A549 (cell line): ENCODE data around the gene TBC1D22A. TPM values are rescaled to one million over a fixed set of nuclear protein-coding genes. Genes with fewer than 3 reads are reported as not detected.

Experiments
- ATAC-seq, 2 experiments: fragments of 200-7000 bp in 1 of 2; fragments of >200 bp in 1 of 2; cut with Nextera tagmentation in 1 of 2; cut with Tn5 transposase in 1 of 2; 3 replicates each; pipeline versions ENCODE4 v1.8.0 to v1.9.1; 2018 to 2020; ENCODE audit warnings: mild to moderate bottlenecking in 1 of 2, moderate library complexity in 1 of 2
- CTCF ChIA-PET: fragments of 300-600 bp; sonication (Branson Sonifier 250); formaldehyde crosslinking; extraction: SDS; loops from one replicate; lab custom pipeline; 2021; ENCODE audit warnings: antibody characterized with exemption, inconsistent platforms; lab: Yijun Ruan, JAX
- POLR2A ChIA-PET: fragments of 350-600 bp; formaldehyde crosslinking; extraction: SDS; loops from one replicate; lab custom pipeline; 2021; ENCODE audit warnings: antibody characterized with exemption, inconsistent platforms; lab: Yijun Ruan, JAX
- DNase-seq, 2 experiments: peaks; one replicate each; pipeline versions ENCODE4 v3.0.0 to v3.0.0-alpha.2; 2011 to 2016; ENCODE audit warnings: low read depth in 1 of 2, low spot score in 1 of 2
- FAIRE-seq: peaks from 2 replicates; lab custom pipeline; 2011; peaks lifted over from hg19 to GRCh38; lab: Jason Lieb, UNC
- H3K27ac ChIP-seq, 2 experiments: fragments of >200 bp; sonication (Bioruptor Twin); formaldehyde crosslinking; 3 replicates each; pipeline ENCODE4 v1.5.1; 2016 to 2017
- H3K4me1 ChIP-seq: fragments of >200 bp; sonication (Bioruptor Twin); formaldehyde crosslinking; 3 replicates; pipeline ENCODE4 v1.6.1; 2016
- H3K4me2 ChIP-seq: fragments of >200 bp; sonication (Bioruptor Twin); formaldehyde crosslinking; 3 replicates; pipeline ENCODE4 v1.6.1; 2016
- H3K4me3 ChIP-seq: fragments of >200 bp; sonication (Bioruptor Twin); formaldehyde crosslinking; 3 replicates; pipeline ENCODE4 v1.5.1; 2016
- H3K9me3 ChIP-seq: fragments of >200 bp; sonication (Bioruptor Twin); formaldehyde crosslinking; 3 replicates; pipeline ENCODE4 v1.6.1; 2016
- CBX8 ChIP-seq: fragments of 200-600 bp; sonication (generic); IDR thresholded peaks from 2 replicates; pipeline ENCODE4 v1.6.1; 2016
- CHD2 ChIP-seq: fragments of 150-350 bp; IDR thresholded peaks from 2 replicates; pipeline ENCODE4 v1.6.1; 2014; ENCODE audit warnings: low read length; ENCODE audit not compliant: partially characterized antibody
- CHD4 ChIP-seq: fragments of 200-600 bp; sonication (generic); IDR thresholded peaks from 2 replicates; pipeline ENCODE4 v1.6.1; 2016; ENCODE audit warnings: antibody characterized with exemption, mild to moderate bottlenecking, borderline replicate concordance
- CTCF ChIP-seq: fragments of >200 bp; sonication (Bioruptor Twin); formaldehyde crosslinking; IDR thresholded peaks from 3 replicates; pipeline ENCODE4 v1.5.1; 2016
- ELK1 ChIP-seq: fragments of 150-350 bp; IDR thresholded peaks from 2 replicates; pipeline ENCODE4 v1.6.1; 2014; ENCODE audit warnings: low read depth, mild to moderate bottlenecking, low read length
- ESRRA ChIP-seq: fragments of 150-350 bp; IDR thresholded peaks from 2 replicates; pipeline ENCODE4 v1.6.1; 2014; ENCODE audit warnings: mild to moderate bottlenecking, low read length, borderline replicate concordance
- HES2 ChIP-seq: fragments of >200 bp; sonication (Bioruptor Twin); formaldehyde crosslinking; IDR thresholded peaks from 2 replicates; pipeline ENCODE4 v1.6.1; 2016
- HOXA7 ChIP-seq: fragments of 250-450 bp; sonication (Bioruptor Pico); IDR thresholded peaks from 2 replicates; pipeline ENCODE4 v1.5.0; 2020; ENCODE audit warnings: mild to moderate bottlenecking, moderate library complexity
- HOXB13 ChIP-seq: fragments of 250-450 bp; sonication (Bioruptor Pico); IDR thresholded peaks from 2 replicates; pipeline ENCODE4 v1.5.0; 2020; ENCODE audit warnings: low read depth, mild to moderate bottlenecking, moderate library complexity
- HOXB5 ChIP-seq: fragments of 250-450 bp; sonication (Bioruptor Pico); IDR thresholded peaks from 2 replicates; pipeline ENCODE4 v1.5.0; 2020; ENCODE audit warnings: mild to moderate bottlenecking, moderate library complexity
- MAX ChIP-seq: IDR thresholded peaks from 2 replicates; pipeline ENCODE4 v1.6.1; 2012
- NPAS2 ChIP-seq: fragments of 250-450 bp; sonication (Bioruptor Pico); IDR thresholded peaks from 2 replicates; pipeline ENCODE4 v1.8.0; 2022; ENCODE audit warnings: mild to moderate bottlenecking, moderate library complexity, borderline replicate concordance
- POLR2A ChIP-seq: IDR thresholded peaks from 2 replicates; pipeline ENCODE4 v1.6.1; 2012; ENCODE audit warnings: mild to moderate bottlenecking, low read length
- RAD21 ChIP-seq, 2 experiments: fragments of >200 bp in 1 of 2; sonication (Bioruptor Twin) in 1 of 2; formaldehyde crosslinking in 1 of 2; IDR thresholded peaks in 1 of 2; conservative IDR thresholded peaks in 1 of 2; 2 replicates in 1 of 2; 3 replicates in 1 of 2; pipeline ENCODE4 v1.6.1; 2012 to 2018; ENCODE audit warnings: inconsistent platforms in 1 of 2
- RARB ChIP-seq: fragments of 250-450 bp; sonication (Bioruptor Pico); IDR thresholded peaks from 2 replicates; pipeline ENCODE4 v1.8.0; 2021; ENCODE audit warnings: mild to moderate bottlenecking, moderate library complexity
- RNF2 ChIP-seq: fragments of 200-600 bp; sonication (generic); IDR thresholded peaks from 2 replicates; pipeline ENCODE4 v1.6.1; 2016; ENCODE audit warnings: low read depth, mild to moderate bottlenecking, antibody characterized with exemption, moderate library complexity, borderline replicate concordance
- SREBF2 ChIP-seq: fragments of 450-650 bp; IDR thresholded peaks from 2 replicates; pipeline ENCODE4 v1.6.1; 2014; ENCODE audit warnings: mild to moderate bottlenecking, moderate library complexity
- WGBS: methylation state at CpG from one replicate; pipeline ENCODE4 v1.1.6; 2017; ENCODE audit errors: missing lambda C conversion rate; 5-methylcytosine and 5-hydroxymethylcytosine counted together
- polyA plus RNA-seq, 4 experiments: library from polyadenylated mRNA; depleted of rRNA in 3 of 4; stranded (reverse); fragments of >200 nt; fragmentation: RNase III in 1 of 4; extraction: RNeasy Plus Mini Kit Qiagen cat#74134 plus additional on column Dnase treatment in 1 of 4; gene quantifications; 2 replicates in 3 of 4; 3 replicates in 1 of 4; pipeline ENCODE4 v1.2.3, GENCODE V29; 2011 to 2017

The TBC1D22A gene
- polyA plus RNA-seq, 2 of the 4 experiments (the other 2 are of a cell fraction), result 8.9 to 10.8 TPM

DNA sequence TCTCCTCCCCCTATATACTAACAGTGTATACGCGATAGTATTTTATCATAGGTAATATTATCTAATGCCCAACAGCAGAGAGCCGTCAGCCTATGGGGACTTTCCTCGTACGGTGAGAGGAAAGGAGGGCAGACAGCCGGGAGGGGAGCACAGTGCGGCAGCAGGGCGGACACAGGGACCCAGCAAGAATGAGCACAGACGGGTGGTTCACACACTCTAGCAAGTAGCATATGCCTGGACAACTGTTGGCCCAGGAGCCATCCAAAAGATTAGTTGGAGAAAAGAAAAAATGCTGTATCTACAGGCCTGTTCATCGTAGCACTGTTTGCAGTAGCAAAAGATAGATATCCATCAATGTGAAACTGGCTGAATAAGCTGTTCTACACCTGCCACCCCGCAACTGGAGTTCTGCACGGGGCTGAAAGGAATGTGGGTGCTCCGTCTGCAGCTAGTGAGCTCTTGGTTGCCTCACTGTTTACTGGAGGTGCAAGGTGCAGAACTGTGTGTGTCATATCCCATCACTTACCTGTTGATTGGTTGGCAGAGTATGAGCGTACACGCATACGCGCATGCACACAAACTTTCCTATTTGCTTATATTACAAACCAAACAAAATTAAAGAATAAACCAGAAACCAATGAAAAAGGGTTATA is 324.3 kb downstream of the TBC1D22A start:
- ATAC-seq, result no peak
- H3K4me1 ChIP-seq, result no peaks in the 10 kb centered on the region
- WGBS, result 90% methylated on average over 17 of the region's 17 CpGs
- TF ChIP-seq HES2, result no peak
- no peak for TF ChIP-seq RAD21 (conservative IDR thresholded peaks at IDR 0.05 in 1 of 2, IDR thresholded peaks at IDR 0.05 in 1 of 2)
- no peak for TF ChIP-seq NPAS2 (CRISPR knock-in tag)
- no peak for TF ChIP-seq ESRRA
- no peak for TF ChIP-seq HOXB5 (CRISPR knock-in tag)
- no peak for TF ChIP-seq ELK1
- TF ChIP-seq HOXB13 (CRISPR knock-in tag), result no peak
- no peak for TF ChIP-seq CHD4
- no peak for TF ChIP-seq CHD2
- H3K4me2 ChIP-seq, result no peak overlapping the region
- DNase-seq, result no peak
- H3K4me3 ChIP-seq, result no peak overlapping the region
- ChIA-PET POLR2A (no interaction called here), CTCF (interaction anchor here (0.8 kb wide), 1 partner anchor 9 kb away, joined by 3 read pairs; no protein-coding TSS in a partner anchor)
- H3K27ac ChIP-seq, result no peak overlapping the region
- no peak for FAIRE-seq
- H3K9me3 ChIP-seq, result no peaks in the 10 kb centered on the region

GRCh38 chr22:47088480-47089158 is 326.2 kb downstream of the TBC1D22A start:
- no peaks in the 10 kb centered on the region for H3K4me1 ChIP-seq
- ATAC-seq, result no peak
- 83% methylated on average over 10 of the region's 11 CpGs for WGBS
- no peak for FAIRE-seq
- DNase-seq, result no peak
- no peak for TF ChIP-seq MAX
- TF ChIP-seq POLR2A, result no peak
- TF ChIP-seq RARB, result no peak
- no peak for TF ChIP-seq SREBF2
- no peak for TF ChIP-seq CBX8
- ChIA-PET CTCF (no interaction called here), POLR2A (no interaction called here)
- no peaks in the 10 kb centered on the region for H3K9me3 ChIP-seq
- H3K4me3 ChIP-seq, result no peak overlapping the region
- no peak overlapping the region for H3K4me2 ChIP-seq
- H3K27ac ChIP-seq, result no peak overlapping the region

- 92% methylated on average over 7 of the region's 7 CpGs for WGBS
- no peak for ATAC-seq
Measured at GRCh38 chr22:47089374-47089773, 326.9 kb downstream of the TBC1D22A start.

More at GRCh38 chr22:47089374-47089773, 326.9 kb downstream of the TBC1D22A start:
- no peaks in the 10 kb centered on the region for H3K4me1 ChIP-seq
- DNase-seq (no peak), FAIRE-seq (no peak)
- no peaks in the 10 kb centered on the region for H3K9me3 ChIP-seq
- no peak overlapping the region for H3K4me2 ChIP-seq
- ChIA-PET CTCF (no interaction called here), POLR2A (no interaction called here)
- H3K4me3 ChIP-seq, result no peak overlapping the region
- H3K27ac ChIP-seq, result no peak overlapping the region
- TF ChIP-seq HOXA7 (CRISPR knock-in tag) (no peak), CTCF (no peak), RNF2 (no peak)
